Colonic mucosa (tissue), 4 donors: ENCODE data around the gene CD72. TPM values are rescaled to one million over a fixed set of nuclear protein-coding genes. Genes with fewer than 3 reads are reported as not detected.
A peak's percentile ranks its signal among the peaks of the same experiment; 100 is the strongest.

Experiments used
- DNase-seq: peaks from one replicate; pipeline ENCODE4 v3.0.0-alpha.2; 2020
- H3K27ac ChIP-seq: fragments of 200-600 bp; one replicate; pipeline ENCODE4 v1.8.0; 2021
- H3K27me3 ChIP-seq: fragments of 200-600 bp; one replicate; pipeline ENCODE4 v1.8.0; 2021
- H3K36me3 ChIP-seq: fragments of 200-600 bp; one replicate; pipeline ENCODE4 v1.8.0; 2021
- H3K4me1 ChIP-seq: fragments of 200-600 bp; one replicate; pipeline ENCODE4 v1.8.0; 2021; ENCODE audit warnings: mild to moderate bottlenecking
- H3K4me3 ChIP-seq: fragments of 200-600 bp; one replicate; pipeline ENCODE4 v1.8.0; 2021
- H3K9ac ChIP-seq, 2 donors: one replicate each; pipeline ENCODE4 v1.7.0; 2013; ENCODE audit warnings: control low read depth in 2 of 2, low read depth in 2 of 2, low read length in 2 of 2
- H3K9me3 ChIP-seq: fragments of 200-600 bp; one replicate; pipeline ENCODE4 v1.8.0; 2021
- CTCF ChIP-seq: fragments of 200-600 bp; IDR thresholded peaks from one replicate; pipeline ENCODE4 v1.8.0; 2022; ENCODE audit warnings: antibody characterized with exemption, mild to moderate bottlenecking
- intact Hi-C: fragments of 100-400 bp; cut with DNase I; formaldehyde crosslinking; loops from one replicate; pipeline ENCODE4 v1.14.1; 2022
- total RNA-seq, 2 donors: library from RNA; stranded (reverse); fragmentation: NEBNext Ultra II Directional in 1 of 2; extraction: Animal tissue kit (Norgen Biotek cat#: 25700) in 1 of 2; gene quantifications; one replicate each; pipeline ENCODE4 v1.2.1, GENCODE V29; 2021
- donor health status: healthy.
- donor health status: DM: no; HTN: no; CAD: no.
- donor health status: DM: no; HTN: no; CAD: no.

The CD72 gene
- total RNA-seq, 2 donors from 2014 or later: 0.69 to 2.7 TPM

- Histone ChIP-seq H3K27ac (no peak overlapping the region), H3K27me3 (no peaks in the 10 kb centered on the region), H3K9ac (no peak overlapping the region), H3K4me3 (no peak overlapping the region), H3K36me3 (no peaks in the 10 kb centered on the region), H3K4me1 (peaks cover 10% of the 10 kb centered on the region), H3K9me3 (no peaks in the 10 kb centered on the region)
- intact Hi-C loops: no loop called here
- no peak for TF ChIP-seq CTCF
- no peak for DNase-seq
Measured at GRCh38 chr9:35653611-35654010, 35.4 kb upstream of the CD72 start.

GRCh38 chr9:35652829-35653209 lies 34.6 kb upstream of the CD72 start:
- no peaks in the 10 kb centered on the region for H3K27me3 ChIP-seq
- H3K27ac ChIP-seq: peak overlapping the region; percentile 83
- H3K9me3 ChIP-seq: no peaks in the 10 kb centered on the region
- no peak overlapping the region for H3K4me3 ChIP-seq
- intact Hi-C loops: no loop called here
- peaks cover 10% of the 10 kb centered on the region for H3K4me1 ChIP-seq
- no peak for TF ChIP-seq CTCF
- peak overlapping the region in 1 of 2 donors; percentile 8 for H3K9ac ChIP-seq
- DNase-seq: no peak
- H3K36me3 ChIP-seq: no peaks in the 10 kb centered on the region

- Histone ChIP-seq H3K4me1 (peaks cover 10% of the 10 kb centered on the region), H3K9ac (no peak overlapping the region), H3K27me3 (no peaks in the 10 kb centered on the region), H3K4me3 (no peak overlapping the region), H3K27ac (peak overlapping the region; percentile 83), H3K36me3 (no peaks in the 10 kb centered on the region), H3K9me3 (no peaks in the 10 kb centered on the region)
- DNase-seq: peak; percentile 62
- intact Hi-C loops: no loop called here
- TF ChIP-seq CTCF: no peak
Measured at GRCh38 chr9:35651956-35652828, 34.0 kb upstream of the CD72 start.

GRCh38 chr9:35650341-35651158 lies 32.3 kb upstream of the CD72 start, which contains the start of gene SIT1:
Gene SIT1 (minus strand): TSS chr9:35650931. CDS start chr9:35650853, 78 bp downstream.
- no peak for DNase-seq
- no peaks in the 10 kb centered on the region for H3K27me3 ChIP-seq
- H3K4me3 ChIP-seq: peak within 1 kb of the TSS; percentile 6
- H3K9me3 ChIP-seq: no peaks in the 10 kb centered on the region
- peak within 1 kb of the TSS; percentile 48 to 56 for H3K9ac ChIP-seq
- intact Hi-C loops: no loop called here
- peak within 1 kb of the TSS; percentile 83 for H3K27ac ChIP-seq
- no peak for TF ChIP-seq CTCF
- H3K4me1 ChIP-seq: peaks cover 10% of the 10 kb centered on the region
- H3K36me3 ChIP-seq: no peaks in the 10 kb centered on the region

- Histone ChIP-seq H3K4me1 (peaks cover 10% of the 10 kb centered on the region), H3K27ac (peak overlapping the region; percentile 33), H3K9ac (peak overlapping the region; percentile 21 to 56), H3K4me3 (peak overlapping the region; percentile 6), H3K27me3 (no peaks in the 10 kb centered on the region), H3K36me3 (no peaks in the 10 kb centered on the region), H3K9me3 (no peaks in the 10 kb centered on the region)
- no peak for DNase-seq
- intact Hi-C loops: no loop called here
- TF ChIP-seq CTCF: no peak
Measured at GRCh38 chr9:35649431-35650340, 31.5 kb upstream of the CD72 start.
